ENCODE data around the gene INO80.

Gene INO80

DNA sequence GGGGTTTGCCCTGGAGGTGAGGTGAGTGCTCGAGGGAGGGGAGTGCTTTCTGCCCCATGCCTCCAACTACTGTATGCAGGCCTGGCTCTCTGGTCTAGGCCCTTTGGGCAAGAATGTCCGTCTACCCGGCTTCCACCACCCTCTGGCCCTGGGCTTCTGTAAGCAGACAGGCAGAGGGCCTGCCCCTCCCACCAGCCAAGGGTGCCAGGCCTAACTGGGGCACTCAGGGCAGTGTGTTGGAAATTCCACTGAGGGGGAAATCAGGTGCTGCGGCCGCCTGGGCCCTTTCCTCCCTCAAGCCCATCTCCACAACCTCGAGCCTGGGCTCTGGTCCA is 177.6 kb downstream of the INO80 start:
- TF ChIP-seq, protein P1, sequence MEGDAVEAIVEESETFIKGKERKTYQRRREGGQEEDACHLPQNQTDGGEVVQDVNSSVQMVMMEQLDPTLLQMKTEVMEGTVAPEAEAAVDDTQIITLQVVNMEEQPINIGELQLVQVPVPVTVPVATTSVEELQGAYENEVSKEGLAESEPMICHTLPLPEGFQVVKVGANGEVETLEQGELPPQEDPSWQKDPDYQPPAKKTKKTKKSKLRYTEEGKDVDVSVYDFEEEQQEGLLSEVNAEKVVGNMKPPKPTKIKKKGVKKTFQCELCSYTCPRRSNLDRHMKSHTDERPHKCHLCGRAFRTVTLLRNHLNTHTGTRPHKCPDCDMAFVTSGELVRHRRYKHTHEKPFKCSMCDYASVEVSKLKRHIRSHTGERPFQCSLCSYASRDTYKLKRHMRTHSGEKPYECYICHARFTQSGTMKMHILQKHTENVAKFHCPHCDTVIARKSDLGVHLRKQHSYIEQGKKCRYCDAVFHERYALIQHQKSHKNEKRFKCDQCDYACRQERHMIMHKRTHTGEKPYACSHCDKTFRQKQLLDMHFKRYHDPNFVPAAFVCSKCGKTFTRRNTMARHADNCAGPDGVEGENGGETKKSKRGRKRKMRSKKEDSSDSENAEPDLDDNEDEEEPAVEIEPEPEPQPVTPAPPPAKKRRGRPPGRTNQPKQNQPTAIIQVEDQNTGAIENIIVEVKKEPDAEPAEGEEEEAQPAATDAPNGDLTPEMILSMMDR (conservative IDR thresholded peaks at IDR 0.05; ENCODE audit: low read length), result no peak
- no peak for TF ChIP-seq EZH2phosphoT487 (IDR thresholded peaks at IDR 0.05; ENCODE audit: borderline replicate concordance)
- Histone ChIP-seq H4K20me1 (ENCODE audit: insufficient read depth, low read length, poor library complexity, severe bottlenecking) (no peaks in the 10 kb centered on the region), H3K9me3 (ENCODE audit: insufficient read depth, low read depth, low read length) (no peaks in the 10 kb centered on the region), H3K9me2 (replicated peaks; ENCODE audit: low read depth, low read length) (no peaks in the 10 kb centered on the region), H3K4me3 (ENCODE audit: low read length, poor library complexity, severe bottlenecking) (no peak overlapping the region), H3K79me2 (ENCODE audit: insufficient read depth, low read length) (no peaks in the 10 kb centered on the region), H3K36me3 (ENCODE audit: insufficient read depth, low read length) (no peaks in the 10 kb centered on the region), H3K9ac (ENCODE audit: low read depth, low read length, poor library complexity, severe bottlenecking) (no peak overlapping the region), H2AFZ (ENCODE audit: low read length) (no peak overlapping the region), H3K4me1 (ENCODE audit: insufficient read depth, low read length, poor library complexity, severe bottlenecking) (peaks cover 24% of the 10 kb centered on the region), H3K27me3 (ENCODE audit: insufficient read depth, low read length, poor library complexity, severe bottlenecking) (no peaks in the 10 kb centered on the region), H3K4me2 (ENCODE audit: low read depth, low read length, poor library complexity, severe bottlenecking) (no peak overlapping the region), H3F3A (ENCODE audit: low read depth) (peaks cover 10% of the 10 kb centered on the region; the same call in 1 of the 2 replicates)

GRCh38 chr15:40937762-40938535 is 178.1 kb downstream of the INO80 start:
- Histone ChIP-seq H3K36me3 (ENCODE audit: insufficient read depth, low read length) (no peaks in the 10 kb centered on the region), H2AFZ (ENCODE audit: low read length) (no peak overlapping the region), H3K9me3 (ENCODE audit: insufficient read depth, low read depth, low read length) (no peaks in the 10 kb centered on the region), H3K79me2 (ENCODE audit: insufficient read depth, low read length) (no peaks in the 10 kb centered on the region), H3F3A (ENCODE audit: low read depth) (peaks cover 10% of the 10 kb centered on the region; the same call in 1 of the 2 replicates), H3K9ac (ENCODE audit: low read depth, low read length, poor library complexity, severe bottlenecking) (no peak overlapping the region), H3K4me1 (ENCODE audit: insufficient read depth, low read length, poor library complexity, severe bottlenecking) (peaks cover 26% of the 10 kb centered on the region), H4K20me1 (ENCODE audit: insufficient read depth, low read length, poor library complexity, severe bottlenecking) (no peaks in the 10 kb centered on the region), H3K27me3 (ENCODE audit: insufficient read depth, low read length, poor library complexity, severe bottlenecking) (no peaks in the 10 kb centered on the region), H3K9me2 (replicated peaks; ENCODE audit: low read depth, low read length) (no peaks in the 10 kb centered on the region), H3K4me3 (ENCODE audit: low read length, poor library complexity, severe bottlenecking) (no peak overlapping the region), H3K4me2 (ENCODE audit: low read depth, low read length, poor library complexity, severe bottlenecking) (no peak overlapping the region)
- no peak for TF ChIP-seq EZH2phosphoT487 (IDR thresholded peaks at IDR 0.05; ENCODE audit: borderline replicate concordance)
- TF ChIP-seq, protein P1 (conservative IDR thresholded peaks at IDR 0.05; ENCODE audit: low read length), result peak; percentile 63

GRCh38 chr15:40936709-40937666 is 179.1 kb downstream of the INO80 start:
- no peaks in the 10 kb centered on the region for H3K79me2 ChIP-seq (ENCODE audit: insufficient read depth, low read length)
- H4K20me1 ChIP-seq (ENCODE audit: insufficient read depth, low read length, poor library complexity, severe bottlenecking), result no peaks in the 10 kb centered on the region
- peaks cover 25% of the 10 kb centered on the region for H3K4me1 ChIP-seq (ENCODE audit: insufficient read depth, low read length, poor library complexity, severe bottlenecking)
- no peak overlapping the region for H3K9ac ChIP-seq (ENCODE audit: low read depth, low read length, poor library complexity, severe bottlenecking)
- no peaks in the 10 kb centered on the region for H3K36me3 ChIP-seq (ENCODE audit: insufficient read depth, low read length)
- no peak for TF ChIP-seq EZH2phosphoT487 (IDR thresholded peaks at IDR 0.05; ENCODE audit: borderline replicate concordance)
- TF ChIP-seq, protein P1 (conservative IDR thresholded peaks at IDR 0.05; ENCODE audit: low read length), result peak; percentile 31
- H3K27me3 ChIP-seq (ENCODE audit: insufficient read depth, low read length, poor library complexity, severe bottlenecking), result no peaks in the 10 kb centered on the region
- no peak overlapping the region for H2AFZ ChIP-seq (ENCODE audit: low read length)
- H3K4me3 ChIP-seq (ENCODE audit: low read length, poor library complexity, severe bottlenecking), result no peak overlapping the region
- no peaks in the 10 kb centered on the region for H3K9me3 ChIP-seq (ENCODE audit: insufficient read depth, low read depth, low read length)
- no peak overlapping the region for H3K4me2 ChIP-seq (ENCODE audit: low read depth, low read length, poor library complexity, severe bottlenecking)
- H3F3A ChIP-seq (ENCODE audit: low read depth), result peaks cover 10% of the 10 kb centered on the region; the same call in 1 of the 2 replicates
- H3K9me2 ChIP-seq (replicated peaks; ENCODE audit: low read depth, low read length), result no peaks in the 10 kb centered on the region

Data from Loucy (cell line).